HG03432 (cell line): ENCODE data around the gene INTS3.

ENCODE experiments used
- ATAC-seq: cut with Tn5 transposase; IDR thresholded peaks from one replicate; pipeline ENCODE4 v1.9.1; 2021; ENCODE audit warnings: mild to moderate bottlenecking, moderate library complexity; ENCODE audit not compliant: unreplicated experiment

INTS3 gene

DNA sequence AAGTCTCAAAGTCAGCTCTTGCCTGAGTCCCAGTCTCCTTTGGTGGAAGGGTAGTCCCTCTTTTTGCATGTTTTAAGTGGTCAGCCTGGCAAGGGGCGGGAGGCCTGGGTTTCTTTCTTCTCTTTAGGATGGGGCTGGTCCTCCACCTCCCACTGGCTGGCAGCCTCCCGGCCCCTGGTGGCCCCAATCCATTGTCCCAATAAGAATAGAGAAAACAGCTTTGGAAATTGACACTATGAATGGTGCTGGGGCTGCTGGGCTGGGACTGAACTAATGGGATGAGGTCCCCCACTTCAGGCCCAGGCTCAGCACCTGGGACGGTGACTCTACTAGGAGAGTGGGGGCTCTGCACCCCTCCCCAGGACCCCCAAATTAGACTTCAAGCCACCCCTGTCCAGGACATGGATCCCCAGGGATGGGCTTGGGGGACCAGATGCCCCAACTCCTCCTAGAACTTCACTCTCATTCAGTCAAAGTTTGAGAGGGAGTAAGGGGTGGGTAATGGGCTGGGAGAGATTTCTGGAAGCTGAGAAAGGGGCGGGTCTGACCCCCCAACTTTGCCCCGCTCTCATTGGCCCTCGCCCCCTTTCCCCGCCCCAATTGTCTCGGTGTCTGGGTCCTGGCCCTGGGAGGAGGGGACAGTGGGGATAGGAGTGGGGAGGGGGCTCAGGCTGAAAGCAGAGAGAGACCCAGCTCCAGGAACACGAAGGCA lies 65.6 kb downstream of the INTS3 start:
- ATAC-seq: no peak

DNA sequence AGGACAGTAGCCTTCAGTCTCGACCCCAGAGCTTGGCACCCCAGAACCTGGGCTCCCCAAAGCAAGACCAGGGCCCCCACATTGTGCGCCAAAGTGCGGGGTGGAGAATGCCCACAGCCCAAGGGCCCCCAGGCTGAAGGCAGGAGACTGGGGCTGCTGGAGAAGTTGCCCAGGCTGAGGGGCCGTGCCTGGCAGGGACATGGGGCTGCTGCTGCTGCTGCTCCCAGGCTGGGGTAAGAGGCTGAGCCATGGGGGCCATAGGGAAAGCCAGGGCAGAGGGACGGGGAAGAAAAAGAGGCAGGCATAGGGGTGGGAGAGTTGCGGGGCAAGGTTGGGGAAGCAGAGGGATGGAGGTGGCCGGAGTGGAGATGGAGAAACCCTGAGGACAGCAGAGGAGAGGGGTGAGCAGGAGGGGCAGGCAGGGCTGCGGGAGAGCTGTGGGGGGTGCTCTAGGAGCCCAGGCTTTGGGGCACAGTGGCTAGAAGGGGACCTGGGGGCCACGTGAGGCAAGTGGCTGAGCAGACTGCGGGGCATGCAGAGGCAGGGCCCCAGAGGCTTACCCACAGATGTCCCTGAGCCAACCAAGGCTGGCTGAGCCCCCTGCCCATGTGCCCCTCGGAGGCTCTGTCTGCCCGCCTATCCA lies 66.2 kb downstream of the INTS3 start:
- no peak for ATAC-seq

- ATAC-seq: no peak
Observed at GRCh38 chr1:153794624-153795329, 66.9 kb downstream of the INTS3 start.

- no peak for ATAC-seq
Observed at GRCh38 chr1:153795330-153795837, 67.5 kb downstream of the INTS3 start.

GRCh38 chr1:153795934-153796785 lies 68.3 kb downstream of the INTS3 start:
- ATAC-seq: no peak

- ATAC-seq: peak; percentile 57
Observed at GRCh38 chr1:153796786-153797659, 69.2 kb downstream of the INTS3 start.

DNA sequence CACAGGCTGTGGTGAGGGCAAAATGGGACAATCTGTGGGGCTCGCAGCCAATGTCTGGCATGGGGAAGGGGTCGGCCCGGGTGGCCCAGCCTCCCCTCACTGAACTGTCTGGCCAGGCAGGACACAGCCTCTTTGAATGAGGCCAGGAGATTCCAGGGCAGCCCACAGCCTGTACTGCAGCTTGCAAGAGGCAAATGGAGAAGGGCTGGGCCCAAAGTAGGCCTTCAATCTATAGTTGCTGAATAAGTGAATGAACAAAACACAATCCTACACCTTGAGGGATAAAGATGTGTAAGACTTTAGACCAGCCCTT lies 70.6 kb downstream of the INTS3 start:
- no peak for ATAC-seq

DNA sequence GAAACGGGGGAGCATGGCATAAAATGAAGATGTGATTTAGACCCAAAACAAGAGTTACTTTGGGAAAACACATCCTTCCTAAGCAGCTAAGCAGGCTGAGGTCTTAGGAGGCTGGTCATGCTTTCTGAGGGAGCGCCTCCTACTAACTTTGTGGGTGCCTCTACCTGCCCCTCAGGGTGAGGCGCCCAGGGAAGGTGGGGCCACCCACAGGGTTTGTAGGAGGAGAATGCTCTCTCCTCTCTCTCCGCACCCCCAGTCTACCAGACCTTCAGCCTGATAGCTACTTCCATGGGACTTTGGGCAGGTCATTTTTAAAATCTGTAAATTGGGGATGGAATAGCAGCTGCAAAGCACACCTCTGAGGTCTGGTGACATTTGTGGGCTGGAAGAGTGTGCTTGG lies 71.2 kb downstream of the INTS3 start:
- no peak for ATAC-seq

DNA sequence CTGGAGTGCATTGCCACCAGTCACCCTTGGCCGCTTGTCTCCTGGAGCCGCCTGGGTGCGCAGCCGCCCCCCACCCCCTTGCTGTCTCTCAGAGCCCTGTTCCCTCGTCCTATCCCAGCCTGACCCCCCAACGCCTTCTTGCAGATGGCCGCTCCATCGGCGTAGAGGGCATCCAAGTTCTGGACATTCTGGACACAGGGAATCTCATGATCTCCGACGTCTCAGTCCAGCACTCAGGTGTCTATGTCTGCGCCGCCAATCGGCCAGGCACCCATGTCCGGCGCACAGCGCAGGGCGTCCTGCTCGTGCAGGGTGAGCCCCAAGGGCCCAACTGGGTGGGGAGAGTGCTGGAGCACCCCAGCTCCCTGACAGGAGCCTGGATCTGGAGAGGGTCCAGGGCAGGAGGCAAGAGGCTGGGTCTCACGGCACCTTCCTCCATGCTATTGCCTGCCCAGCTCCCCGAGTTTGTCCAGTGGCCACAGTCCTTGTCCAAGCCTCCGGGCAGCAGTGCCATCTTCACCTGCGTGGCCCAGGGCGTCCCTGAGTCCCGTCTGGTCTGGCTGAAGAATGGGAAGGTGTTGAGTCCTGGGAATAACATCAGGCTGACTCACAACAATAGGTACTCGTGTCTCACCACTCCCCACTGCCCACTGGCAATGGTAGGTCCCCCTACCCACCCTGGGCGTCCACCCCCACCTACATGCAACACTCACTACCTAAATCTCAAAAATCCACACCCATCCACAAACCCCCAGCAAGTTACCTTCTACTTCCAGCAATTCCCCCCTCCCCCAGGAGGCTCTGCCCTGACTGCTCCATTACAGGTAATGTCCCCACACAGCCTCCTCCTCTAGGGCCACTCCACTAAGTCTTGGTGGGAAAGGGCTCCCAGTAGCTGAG lies 72.0 kb downstream of the INTS3 start:
- no peak for ATAC-seq

- ATAC-seq: no peak
Observed at GRCh38 chr1:153800516-153800915, 72.7 kb downstream of the INTS3 start.

GRCh38 chr1:153801028-153801625 lies 73.3 kb downstream of the INTS3 start:
- no peak for ATAC-seq

- no peak for ATAC-seq
Observed at GRCh38 chr1:153801786-153802697, 74.2 kb downstream of the INTS3 start.

DNA sequence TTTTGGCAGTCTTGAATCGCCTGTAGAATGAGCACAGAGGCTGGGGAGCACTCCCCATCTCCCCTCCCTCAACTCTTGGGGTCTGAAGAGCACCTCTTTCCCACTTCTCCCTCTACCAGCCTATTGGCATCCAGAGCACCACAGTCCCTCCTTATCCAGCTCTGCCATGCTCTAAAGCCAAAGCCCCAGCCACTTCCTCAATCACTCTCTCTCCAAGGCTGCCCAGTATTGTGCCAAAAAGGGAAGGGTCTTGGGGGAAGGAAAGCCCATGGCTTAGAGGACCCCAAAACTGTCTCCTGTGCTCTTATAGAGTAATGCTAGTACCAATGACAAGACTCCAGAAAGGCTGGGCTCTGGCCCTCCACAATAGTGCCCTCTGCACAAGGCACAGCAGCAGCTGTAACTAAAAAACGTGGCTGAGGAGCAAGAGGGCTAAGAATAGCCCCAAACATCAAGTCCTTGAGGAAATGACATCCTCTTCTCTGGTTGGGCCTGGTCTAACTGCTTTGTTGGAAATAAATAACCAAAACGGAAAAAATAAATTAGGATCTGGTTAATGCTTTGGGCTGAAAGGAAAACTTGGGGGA lies 75.7 kb downstream of the INTS3 start:
- no peak for ATAC-seq

DNA sequence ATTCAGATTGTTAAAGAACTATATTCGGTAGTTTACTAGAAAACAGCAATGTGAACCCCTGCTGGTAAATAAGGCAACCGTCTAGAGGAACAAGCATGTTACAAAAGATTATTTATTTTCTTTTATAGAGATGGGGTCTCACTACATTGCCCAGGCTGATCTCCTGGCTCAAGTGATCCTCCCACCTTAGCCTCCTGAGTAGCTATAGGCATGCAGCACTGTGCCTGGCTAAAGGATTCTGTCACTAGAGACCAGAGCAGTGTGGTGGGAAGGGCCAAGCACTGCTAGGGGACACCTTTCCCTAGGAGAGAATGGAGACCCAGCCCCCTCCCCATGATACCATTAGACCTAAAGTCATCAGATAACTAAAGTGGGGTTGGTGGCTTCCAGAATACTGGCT lies 76.3 kb downstream of the INTS3 start:
- no peak for ATAC-seq

GRCh38 chr1:153805042-153805745 lies 77.3 kb downstream of the INTS3 start:
- peak; percentile 96 for ATAC-seq

- ATAC-seq: peak; percentile 10
Observed at GRCh38 chr1:153805886-153806719, 78.3 kb downstream of the INTS3 start.
